ENCODE measurements around the gene ZFYVE21. TPM values are rescaled to one million over a fixed set of nuclear protein-coding genes. Genes with fewer than 3 reads are reported as not detected.

ZFYVE21 gene
- total RNA-seq, 4 donors from 2014 or later, result 78.7 to 175 (median 139) TPM

DNA sequence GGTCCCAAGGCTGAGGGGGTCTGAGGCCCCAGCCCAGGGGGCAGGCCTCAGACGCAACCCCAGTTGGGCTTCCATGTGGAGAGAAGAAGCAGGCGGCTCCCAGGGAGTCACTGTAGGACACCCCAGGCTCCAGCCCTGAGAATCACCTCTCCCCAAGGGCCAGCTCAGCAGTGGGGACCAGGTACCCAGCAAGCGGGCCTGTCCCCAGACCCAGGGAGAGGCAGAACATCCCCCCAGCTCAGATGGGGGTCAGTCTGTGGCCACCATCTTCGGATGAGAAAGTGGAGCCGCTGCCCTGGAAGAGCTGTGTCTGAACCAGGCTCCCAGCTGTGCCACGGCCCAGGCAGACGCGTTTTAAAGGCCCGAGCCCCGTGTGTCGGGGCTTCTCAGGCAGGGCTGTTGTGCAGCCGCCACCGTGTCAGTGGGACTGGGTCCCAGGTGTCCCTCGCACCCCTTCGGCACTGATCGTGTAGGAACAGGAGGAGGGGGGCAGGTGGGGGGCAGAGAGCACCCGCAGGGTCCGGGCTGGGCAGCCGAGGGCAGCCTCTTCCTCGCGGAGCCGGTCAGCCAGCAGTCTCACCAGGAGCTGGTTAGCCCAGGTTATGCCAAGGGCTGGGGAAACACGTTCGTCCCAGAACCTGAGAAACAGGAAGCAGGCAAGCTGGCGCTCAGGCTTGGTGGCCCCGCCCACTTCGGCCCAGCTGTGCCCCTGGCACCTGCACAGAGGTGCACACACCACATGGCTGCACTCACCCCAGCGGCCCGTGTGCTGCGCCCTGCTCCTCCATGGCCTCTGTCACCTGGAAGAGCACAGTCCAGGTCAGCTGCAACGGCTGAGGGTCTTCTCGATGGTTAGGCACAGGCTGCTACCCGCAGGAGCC lies 17.0 kb upstream of the ZFYVE21 start:
- TF ChIP-seq, protein P1, sequence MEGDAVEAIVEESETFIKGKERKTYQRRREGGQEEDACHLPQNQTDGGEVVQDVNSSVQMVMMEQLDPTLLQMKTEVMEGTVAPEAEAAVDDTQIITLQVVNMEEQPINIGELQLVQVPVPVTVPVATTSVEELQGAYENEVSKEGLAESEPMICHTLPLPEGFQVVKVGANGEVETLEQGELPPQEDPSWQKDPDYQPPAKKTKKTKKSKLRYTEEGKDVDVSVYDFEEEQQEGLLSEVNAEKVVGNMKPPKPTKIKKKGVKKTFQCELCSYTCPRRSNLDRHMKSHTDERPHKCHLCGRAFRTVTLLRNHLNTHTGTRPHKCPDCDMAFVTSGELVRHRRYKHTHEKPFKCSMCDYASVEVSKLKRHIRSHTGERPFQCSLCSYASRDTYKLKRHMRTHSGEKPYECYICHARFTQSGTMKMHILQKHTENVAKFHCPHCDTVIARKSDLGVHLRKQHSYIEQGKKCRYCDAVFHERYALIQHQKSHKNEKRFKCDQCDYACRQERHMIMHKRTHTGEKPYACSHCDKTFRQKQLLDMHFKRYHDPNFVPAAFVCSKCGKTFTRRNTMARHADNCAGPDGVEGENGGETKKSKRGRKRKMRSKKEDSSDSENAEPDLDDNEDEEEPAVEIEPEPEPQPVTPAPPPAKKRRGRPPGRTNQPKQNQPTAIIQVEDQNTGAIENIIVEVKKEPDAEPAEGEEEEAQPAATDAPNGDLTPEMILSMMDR (IDR thresholded peaks at IDR 0.05; ENCODE audit: low read depth), result no peak

DNA sequence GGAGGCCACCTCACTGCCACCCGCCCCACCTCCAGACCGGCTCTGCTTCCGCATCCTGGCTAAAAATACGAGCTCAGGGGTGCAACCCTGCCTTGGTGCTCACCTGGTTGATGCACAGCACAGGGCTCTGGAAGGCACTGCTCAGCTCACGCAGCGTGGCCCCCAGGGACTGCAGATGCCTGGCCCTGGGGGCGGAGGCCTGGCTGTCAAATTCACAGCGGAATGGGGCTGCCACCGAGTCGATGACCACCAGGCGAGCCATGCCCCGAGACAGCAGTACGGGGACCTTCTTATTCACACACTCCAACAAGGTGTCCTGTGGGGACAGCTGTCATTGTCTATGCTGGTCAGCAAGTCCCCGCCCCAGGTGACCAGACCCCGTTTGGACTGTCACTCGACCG lies 16.3 kb upstream of the ZFYVE21 start:
- TF ChIP-seq, protein P1 (IDR thresholded peaks at IDR 0.05; ENCODE audit: low read depth), result no peak

DNA sequence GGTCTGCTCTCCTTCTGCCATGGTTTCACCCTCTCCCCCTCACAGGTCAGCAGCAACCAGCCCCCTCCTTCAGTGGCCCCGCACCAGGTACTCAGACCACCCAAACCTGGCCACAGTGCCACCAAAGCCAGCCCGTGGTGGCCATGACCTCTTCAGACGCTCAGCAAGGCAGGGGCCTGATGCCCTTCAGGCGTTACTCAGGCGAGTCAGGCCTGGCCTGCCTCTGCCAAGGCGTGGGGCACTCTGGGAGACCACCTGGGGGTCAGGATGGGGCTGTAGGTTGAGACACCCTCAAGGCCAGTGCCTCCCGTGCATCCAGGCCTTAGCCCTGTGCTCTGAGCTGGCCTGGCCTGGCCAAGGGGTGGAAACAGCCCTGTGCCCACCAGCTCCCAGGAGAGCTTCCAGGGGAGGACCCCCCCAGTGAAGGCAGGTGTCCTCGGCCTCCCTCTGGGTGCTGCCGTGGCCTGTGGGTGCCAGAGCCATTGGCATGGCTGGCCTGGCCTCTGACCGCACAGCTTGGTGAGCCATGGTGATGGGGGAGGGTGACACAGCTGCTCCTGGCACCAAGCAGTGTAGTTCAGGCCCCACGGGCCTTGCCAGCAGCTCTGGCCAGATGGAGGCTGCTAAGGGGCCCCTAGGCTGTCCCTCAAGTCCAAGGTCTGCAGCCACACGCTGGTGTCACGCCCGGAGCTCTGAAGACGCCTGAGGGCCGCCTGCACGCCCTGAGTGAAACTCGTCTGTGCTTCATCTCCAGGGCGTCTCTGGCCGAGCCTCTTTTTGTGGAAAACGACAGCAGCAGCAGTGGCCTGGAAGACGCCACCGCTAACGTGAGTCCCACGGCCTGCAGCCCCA lies 15.5 kb upstream of the ZFYVE21 start:
- TF ChIP-seq, protein P1 (IDR thresholded peaks at IDR 0.05; ENCODE audit: low read depth), result no peak

DNA sequence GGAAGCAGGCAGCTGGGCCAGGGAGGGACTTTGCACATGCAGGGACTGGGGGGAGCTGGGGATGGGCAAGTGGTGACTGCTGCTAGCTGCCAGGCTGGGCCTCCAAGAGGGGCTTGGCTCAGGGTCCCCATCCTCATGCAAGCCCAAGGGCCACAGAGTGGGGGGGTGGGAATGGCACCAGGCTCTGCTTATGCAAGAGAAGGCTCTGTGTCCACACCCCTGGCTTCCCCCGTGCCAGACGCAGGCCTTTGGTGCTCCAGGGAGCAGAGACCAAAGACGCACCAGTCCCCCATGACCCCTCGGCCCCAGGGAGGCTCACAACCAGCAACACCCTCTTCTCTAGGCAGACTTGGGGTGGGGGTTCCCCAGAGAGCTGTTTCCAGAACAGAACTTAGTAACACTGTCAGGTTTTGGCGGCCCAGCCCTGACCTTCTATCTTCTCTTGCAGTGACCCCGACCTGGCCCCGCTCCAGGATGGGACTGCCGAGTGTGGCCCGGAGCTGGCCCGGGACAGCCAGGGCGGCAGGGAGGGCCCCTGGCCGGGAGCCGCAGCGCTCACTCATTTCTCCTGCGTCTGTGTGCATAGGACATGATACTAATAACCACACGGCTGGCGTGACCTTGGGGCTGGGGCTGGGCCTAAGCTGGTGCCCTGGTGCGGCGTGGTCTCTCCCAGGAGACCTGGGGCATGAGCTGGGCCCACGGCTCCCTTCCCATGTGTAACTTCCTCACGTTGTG lies 14.7 kb upstream of the ZFYVE21 start:
- TF ChIP-seq, protein P1 (IDR thresholded peaks at IDR 0.05; ENCODE audit: low read depth), result no peak

DNA sequence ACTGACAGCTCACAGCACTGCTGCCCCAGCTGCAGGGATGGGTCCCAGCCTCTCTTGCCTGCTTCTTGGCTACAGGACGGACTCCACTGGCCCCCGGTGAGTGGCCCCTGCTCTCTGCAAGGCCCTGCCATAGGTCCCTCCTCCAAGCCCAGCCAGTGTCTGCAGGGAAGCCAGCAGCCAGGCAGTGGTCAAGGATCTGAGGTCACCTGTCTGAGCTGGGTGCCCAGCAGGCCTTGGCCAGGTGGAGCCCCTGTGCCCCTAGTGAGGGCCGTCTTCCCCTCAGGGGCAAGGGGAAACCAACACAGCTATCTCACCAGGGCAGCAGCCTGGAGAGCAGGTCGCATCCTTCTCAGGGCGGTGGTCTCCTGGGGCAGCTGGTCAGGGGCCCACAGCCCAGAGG lies 13.5 kb upstream of the ZFYVE21 start:
- TF ChIP-seq, protein P1 (IDR thresholded peaks at IDR 0.05; ENCODE audit: low read depth), result no peak

DNA sequence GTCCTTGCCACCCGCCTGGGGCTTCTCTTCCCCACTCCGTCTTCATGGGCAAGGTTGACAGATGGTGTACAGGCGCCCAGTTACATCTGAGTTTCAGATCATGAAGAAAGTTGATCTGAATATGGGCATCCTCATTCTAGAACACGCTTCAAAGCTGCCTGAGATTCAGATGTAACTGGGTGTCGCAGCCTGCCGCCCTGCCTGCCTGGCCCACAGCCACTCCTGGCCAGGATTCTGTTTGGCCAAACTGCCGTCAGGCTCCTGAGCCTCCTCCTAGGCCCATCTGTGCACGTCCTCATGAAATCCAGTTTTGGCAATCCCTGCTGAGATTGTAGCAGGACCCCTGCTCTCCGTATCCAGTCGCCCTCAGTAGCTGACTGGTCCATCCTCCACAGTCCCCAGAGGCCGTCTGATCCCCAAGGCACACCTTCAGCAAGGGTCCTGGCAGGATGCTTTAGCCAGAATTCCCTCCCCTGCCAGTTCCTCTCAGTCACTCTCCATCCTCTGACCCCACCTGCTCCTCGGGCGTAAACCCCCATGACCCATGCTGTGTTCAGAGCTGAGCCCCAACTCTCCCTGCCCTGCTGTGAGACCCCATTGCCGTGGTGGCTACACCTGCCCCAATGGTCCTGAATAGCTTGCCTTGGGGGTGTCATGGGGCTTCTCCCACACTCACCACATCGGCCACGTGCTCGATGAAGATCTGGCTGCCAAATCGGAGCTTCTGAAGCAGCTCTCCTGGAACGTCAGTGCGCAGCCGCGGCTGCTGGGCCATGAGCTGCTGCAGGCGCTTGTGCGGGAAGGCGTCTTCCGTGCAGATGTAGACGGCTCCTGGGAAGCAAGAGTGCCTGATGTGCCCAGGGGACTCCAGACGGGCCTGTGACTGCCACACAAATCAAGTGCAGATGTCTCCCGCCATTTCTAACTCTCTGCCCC lies 12.8 kb upstream of the ZFYVE21 start:
- TF ChIP-seq, protein P1 (IDR thresholded peaks at IDR 0.05; ENCODE audit: low read depth), result no peak

Measured in subcutaneous adipose tissue (tissue), 4 donors.